GM18873 (cell line): ENCODE measurements around the gene MYO1E.
"Not testable (repeated sequence)": the region's sequence is repeated elsewhere in the genome, so short reads cannot be mapped to it uniquely, and the experiment has no call there.

Source experiments
- ATAC-seq: cut with Tn5 transposase; IDR thresholded peaks from one replicate; pipeline ENCODE4 v1.9.1; 2021; ENCODE audit warnings: mild to moderate bottlenecking, moderate library complexity, moderate number of reproducible peaks; ENCODE audit not compliant: unreplicated experiment, low FRiP score

Gene MYO1E

DNA sequence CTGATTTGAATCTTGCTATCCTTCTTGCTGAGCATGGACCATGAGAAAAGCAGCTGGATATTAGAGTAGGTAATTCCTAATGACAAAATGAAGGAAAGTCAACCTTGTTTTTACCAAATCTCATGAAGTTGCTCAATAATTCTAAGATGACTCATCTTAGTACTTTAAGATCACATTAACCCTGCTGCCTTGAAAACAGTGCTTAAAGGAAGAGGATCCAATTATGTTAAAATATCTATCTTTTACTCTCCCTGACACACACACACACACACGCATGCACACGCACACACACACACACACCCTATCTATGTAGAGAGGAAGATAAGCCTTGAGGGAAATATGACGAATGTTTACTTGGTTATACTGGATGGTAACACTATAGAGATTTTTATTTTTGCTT, 16.0 kb upstream of the MYO1E start:
- no peak for ATAC-seq

DNA sequence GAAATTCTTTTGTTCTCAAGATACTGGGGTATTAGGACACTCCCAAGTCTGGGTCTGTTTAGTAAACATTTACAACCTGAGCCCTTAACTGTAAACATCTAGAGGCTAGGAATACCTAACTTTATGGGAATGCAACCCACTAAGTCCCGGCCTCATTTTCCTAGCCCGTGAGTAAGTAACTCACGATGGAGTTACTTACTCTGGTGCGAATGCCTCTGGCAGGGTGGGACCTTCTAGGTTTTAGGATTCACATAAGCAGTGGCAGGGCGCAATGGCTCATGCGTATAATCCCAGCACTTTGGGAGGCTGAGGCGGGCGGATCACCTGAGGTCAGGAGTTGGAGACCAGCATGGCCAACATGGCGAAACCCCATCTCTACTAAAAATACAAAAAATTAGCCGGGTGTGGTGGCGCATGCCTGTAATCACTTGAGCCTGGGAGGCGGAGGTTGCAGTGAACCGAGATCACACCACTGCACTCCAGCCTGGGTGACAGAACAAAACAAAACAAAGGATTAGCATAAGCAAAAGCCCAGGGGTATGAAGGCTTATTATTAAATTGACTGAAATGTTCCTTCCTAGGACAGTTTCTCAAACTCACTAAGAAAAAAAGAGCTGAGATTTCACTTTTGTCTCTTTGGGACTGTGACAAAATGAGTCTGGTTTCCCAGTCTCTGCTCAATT, 14.7 kb upstream of the MYO1E start:
- ATAC-seq: not testable (repeated sequence)

DNA sequence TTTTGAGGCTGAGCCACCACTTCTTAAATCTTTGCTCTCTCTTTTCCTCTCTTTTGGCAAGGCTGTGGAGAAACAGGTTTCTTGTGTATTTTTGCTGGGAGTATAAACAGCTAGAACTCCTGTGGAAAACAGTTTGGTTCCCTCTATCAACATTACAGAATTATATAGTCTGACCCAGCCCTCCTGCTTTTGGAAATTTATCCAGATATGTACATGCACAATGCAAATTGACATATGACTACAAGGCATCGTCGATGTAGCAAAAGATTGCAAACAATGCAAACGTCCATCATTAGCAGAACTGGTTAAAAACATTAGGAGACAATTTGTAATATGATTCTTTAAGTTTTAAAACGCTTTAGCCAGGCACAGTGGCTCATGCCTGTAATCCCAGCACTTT, 12.5 kb upstream of the MYO1E start:
- no peak for ATAC-seq

DNA sequence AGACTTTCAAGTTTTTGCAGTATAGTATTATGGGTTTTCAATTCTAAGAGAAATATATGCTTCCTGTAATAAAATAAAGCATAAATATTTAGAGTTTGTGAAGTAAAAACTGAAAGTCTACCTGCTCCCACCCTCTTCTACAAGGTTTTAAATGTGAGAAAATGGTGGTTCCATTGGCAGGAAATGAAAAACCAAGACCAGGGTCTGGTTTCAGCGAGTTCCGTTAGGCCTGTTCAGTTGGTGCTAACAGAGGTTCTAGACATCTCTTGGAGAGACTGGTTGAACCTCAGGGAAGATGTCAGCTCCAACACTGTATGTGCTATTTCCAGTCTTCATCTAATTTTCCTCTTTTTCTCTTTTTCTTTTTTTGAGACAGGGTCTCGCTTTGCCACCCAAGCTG, 11.8 kb upstream of the MYO1E start:
- ATAC-seq: no peak

DNA sequence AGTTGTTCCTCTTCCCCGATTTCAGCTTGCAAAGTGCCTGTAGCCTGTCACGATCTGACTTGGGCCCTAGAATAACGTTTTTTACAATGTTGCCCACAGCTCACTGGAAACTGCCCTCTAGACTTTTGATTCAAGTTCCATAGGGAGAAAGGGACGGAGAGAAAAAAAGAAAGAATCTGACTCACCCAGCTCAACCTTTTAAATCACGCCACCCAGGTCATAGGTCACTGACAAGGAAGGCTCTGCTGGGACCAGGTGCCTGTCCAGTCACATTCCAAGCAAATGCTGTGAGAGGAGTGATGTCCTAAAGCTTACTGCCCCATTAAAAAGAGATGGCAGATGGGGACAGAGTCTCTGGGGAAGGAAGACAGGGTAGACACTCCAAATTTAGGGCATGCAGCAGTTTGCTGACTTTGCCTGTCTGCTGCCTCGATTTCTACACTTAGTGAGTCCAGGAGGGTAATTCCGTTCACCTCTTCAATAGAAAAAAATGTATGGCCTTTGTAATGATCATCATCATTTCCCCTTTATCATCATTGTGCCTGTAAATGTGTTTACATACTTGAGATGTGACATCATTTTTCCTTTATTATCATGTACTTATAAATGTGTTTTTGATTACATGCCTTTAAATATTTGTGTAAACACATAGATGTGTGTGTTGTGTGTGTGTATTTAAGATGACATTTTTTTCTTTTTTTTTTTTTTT, 8.4 kb upstream of the MYO1E start:
- ATAC-seq: no peak

DNA sequence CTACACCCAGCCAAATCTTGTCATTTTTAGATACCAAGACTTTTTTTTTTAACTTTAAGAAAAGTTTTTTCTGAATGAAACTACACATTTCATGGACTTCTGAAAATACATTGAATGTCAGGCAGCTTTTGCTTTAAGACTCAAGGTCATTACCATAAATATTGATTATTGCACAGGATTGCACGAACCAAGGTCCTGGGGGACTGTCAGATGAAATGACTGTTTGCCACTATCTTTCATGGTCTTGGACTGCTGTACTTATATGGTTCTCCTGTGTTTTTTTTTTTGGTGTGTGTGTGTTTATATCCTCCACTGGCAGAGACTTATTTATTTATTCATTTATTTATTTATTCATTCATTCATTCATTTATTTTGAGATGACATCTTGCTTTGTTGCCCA, 6.9 kb upstream of the MYO1E start:
- ATAC-seq: no peak

DNA sequence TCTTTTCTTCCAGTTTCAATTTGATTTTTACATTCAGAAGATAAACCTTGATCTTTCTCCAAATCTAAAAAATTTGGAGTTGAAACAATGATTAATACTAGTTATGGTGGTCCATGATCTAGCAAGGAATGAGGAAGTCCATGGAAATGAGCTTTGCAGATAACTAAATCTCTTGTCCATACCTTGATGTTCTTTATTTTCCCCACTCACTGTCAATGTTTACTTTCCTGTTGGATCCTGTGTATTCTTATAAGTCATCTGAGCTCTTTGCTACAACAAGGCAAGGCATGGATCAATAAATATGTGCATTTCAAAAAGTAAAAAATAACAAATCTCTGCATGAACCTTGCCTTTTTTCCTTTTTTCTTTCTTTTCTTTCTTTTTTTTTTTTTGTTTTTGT, 6.2 kb upstream of the MYO1E start:
- no peak for ATAC-seq

DNA sequence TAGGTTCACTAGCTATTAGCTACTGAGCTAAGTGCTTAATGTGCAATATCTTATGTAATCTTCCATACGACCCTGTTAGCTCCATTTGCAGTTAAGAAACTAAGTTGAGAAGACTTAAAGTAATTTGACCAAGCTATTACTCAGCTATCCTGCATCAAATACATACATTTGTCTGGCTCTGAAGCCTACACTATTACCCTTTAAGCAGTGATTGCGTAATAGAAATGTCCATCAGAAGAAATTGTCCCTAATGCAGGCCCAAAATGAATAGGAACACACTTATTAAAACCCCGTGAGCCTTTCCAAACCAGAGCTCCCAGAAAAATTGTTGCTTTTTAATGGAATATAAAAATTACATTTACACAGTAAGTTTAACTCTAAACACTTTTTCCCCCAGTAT, 5.3 kb upstream of the MYO1E start:
- ATAC-seq: no peak

DNA sequence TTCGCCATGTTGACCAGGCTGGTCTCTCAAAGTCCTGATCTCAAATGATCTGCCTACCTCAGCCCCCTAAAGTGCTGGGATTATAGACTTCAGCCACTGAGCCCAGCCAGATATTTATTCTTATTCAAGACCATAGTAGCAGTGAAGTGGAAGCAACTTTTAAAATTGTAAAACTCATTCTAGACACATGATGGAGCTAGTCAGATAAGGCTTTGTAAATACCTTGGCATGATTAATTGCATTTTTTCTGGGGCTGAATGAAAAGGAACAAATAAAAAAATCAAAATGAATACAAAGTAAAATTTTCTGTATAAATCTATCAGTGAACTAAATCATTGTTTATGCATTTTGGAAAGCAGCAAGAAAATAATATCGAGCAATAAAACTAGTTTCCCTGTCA, 4.1 kb upstream of the MYO1E start:
- no peak for ATAC-seq

DNA sequence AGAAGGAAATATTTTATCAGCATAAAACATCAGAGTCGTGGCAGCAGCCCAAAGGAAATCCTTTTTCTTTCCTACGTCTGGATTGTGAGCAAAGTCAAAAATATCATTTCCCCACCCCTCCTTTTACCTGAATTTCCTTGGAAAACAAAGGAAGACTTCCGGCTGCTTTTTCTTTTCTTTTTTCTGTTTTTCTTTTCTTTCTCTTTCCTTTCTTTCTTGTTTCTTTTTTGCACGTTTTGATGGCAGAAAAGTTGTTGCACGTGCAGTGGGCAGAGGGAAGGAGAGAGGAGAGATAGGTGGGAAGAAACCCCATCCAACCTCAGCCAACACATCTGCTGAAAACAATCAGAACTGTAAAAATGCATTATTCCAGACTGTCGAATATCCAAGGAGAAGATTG, 544 bp upstream of the MYO1E start:
- no peak for ATAC-seq

DNA sequence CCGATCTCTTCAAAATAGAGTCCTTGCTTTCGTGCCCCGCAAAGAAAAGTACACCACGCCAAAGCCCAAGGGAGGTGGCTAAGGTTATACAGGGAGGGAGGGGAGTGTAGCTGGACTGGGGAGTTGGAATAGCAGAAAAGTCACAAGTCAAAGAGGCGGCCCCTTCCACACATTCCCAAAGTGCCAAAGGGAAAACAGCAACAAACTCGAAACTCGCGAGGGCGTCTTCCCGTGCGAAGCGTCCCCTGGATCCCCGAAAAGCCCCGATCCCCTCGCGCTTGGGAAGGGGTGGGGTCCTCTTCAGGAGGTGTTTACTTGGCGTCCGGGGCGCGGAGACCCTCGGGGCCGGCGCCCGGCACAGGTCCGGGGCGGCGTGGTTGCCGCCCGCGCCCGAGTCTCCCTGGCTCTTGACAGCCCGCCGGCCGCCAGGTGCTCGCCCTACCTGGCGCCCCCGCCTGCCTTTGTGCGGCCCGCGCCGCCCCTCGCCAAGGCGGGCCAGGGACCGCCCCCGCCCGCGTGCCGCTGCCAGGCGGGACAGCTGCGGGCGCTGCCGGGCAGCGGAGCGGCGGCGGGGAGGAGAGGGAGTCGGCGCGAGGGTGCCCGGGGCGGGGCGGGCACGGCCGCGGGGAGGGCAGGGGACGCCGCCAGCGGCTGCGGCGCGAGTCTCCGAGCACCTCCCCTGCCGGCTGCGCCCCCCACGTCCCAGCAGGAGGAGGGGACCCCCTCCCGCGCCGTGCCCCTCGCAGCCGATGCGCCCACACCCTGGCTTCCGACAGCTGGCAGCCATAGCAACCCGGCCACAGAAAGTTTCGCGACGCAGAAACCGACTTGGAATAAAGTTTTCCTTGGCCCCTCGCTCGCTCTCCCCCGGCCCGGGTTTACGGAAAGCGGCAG, 966 bp downstream of the MYO1E start:
- no peak for ATAC-seq

DNA sequence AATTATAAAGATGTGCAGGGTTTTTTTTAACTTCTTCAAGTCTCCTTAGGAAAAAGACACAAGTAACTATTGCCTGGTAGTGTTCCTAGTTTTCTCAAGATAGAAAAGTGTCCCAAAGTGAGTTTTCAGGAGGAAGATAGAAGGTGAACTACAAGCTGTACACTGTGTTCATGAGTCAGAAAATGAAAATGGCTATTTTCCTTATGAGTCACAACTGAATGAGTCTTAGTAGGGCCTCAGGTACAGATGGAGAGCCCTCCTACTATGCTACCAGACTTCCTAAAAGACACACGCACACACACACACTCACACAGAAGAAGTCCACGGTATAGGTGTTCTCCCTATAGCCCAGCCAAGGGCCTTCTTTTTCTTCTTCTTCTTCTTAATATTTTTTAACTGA, 3.1 kb downstream of the MYO1E start:
- no peak for ATAC-seq

DNA sequence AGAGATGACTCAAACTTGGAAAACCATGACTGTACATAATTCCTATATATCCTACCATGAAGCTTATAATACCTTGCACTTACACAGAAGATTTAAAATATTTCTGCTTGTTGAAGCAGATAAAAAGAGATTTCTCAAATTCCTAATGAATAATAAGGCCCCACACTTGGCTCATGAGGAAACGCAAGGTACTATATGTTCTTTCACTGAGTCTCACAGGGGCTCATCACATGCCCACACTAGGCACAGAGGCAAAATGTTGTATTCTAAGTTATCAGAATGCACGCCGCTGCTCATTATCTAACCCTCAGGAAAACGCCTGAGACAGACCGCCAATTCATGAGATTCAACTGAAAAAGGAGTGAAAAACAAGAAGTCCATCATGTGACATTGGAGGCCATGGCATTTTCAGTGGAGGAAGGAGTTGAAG, 5.6 kb downstream of the MYO1E start:
- ATAC-seq: no peak

DNA sequence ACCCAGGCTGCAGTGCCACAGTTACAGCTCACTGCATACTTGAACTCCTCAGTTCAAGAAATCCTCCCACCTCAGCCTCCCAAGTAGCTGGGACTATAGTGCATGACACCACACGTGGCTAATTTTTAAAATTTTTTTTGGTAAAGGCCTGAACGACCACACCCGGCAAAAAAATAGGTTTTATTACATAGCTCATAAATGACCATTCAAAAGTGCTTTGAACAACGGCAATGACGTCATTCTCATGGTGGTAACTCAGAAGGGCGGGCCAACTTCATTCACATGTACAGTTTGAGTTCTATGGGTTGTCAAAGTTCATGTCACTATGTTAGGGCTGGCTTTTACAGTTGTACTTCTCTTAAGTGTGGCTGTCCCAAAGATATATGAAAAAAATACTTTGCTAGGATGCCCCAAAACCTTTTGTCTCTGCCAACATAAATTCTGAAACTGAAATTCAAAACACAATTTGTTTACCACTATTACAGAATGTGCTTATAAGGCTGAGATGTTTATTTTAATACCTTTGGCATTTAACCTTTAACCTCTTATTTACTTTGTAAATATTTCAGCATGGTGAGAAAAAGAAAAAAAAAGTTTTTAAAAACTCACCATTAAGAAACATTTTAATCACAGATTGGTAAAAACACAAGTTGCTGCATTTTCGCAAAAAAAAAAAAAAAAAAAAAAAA, 6.2 kb downstream of the MYO1E start:
- no peak for ATAC-seq

DNA sequence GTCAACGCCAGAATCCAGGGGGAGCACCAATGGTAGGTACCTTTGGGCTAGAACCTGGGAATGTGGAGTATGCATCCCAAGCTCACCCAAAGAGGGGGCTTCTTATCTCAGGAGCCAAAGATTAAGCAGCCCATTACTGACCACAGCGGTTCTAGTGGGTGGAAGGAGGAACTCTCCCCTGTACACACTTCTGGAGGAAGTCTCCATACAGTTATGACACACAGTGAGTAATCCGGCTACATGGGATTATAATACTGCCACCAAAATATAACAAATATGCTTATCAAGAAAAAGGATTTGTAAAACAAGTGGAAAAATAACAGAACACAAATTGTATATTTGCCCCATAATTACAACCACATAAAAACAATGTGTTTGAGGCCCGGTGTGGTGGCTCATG, 8.4 kb downstream of the MYO1E start:
- ATAC-seq: no peak

DNA sequence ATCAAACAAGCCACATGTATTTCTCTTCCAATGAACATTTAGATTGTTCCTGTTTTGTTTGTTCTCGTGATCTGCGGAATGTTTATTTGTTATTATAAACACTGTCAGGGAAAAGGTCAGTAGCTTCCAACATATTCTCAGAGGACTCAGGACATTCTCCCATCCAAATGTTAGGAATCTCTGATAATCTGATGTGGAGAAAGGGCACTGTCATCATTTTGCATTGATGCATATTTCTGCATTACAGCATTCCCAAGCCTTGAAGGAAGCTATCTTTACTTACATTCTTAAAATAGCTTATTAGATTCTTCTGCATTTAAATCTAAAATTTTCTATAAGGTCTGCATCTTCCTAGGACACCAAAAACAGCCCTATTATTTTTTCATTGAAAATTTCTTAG, 10.3 kb downstream of the MYO1E start:
- no peak for ATAC-seq

DNA sequence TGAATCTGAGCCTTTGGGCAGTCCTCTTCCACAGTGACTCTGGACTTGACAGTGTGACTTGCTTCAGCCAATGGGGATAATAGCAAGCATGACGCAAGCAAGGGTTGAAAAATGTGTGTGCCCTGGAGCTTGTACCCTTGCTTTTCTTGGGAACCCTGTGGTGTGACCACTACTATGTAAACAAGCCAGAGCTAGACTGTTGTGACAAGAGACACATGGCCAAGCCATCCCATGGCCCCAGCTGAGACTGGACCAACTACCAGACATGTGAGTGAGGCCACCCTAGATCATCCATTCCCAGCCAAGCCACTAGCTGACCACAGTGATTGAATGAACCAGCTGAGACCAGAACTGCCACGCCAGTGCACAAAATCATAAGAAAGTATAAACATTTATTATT, 11.8 kb downstream of the MYO1E start:
- no peak for ATAC-seq

DNA sequence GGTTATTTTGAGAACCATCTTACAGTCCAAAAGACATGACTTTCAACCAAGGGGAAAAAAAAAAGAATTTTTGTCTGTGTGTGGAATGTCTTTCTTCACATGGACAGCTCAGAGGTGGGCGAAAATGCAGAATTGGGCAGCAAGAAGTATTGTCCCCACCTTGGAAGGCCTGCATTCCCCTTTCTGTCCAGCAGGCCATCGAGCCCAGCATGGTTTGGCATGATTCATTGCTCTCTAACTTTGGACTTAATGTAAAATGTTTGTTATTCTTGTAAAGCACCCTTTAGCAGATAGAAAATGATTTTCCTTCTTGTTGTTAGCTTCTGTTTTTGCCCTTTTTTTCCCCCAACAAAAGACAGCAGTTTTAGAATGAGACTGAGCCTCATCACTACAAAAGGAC, 12.4 kb downstream of the MYO1E start:
- ATAC-seq: no peak

DNA sequence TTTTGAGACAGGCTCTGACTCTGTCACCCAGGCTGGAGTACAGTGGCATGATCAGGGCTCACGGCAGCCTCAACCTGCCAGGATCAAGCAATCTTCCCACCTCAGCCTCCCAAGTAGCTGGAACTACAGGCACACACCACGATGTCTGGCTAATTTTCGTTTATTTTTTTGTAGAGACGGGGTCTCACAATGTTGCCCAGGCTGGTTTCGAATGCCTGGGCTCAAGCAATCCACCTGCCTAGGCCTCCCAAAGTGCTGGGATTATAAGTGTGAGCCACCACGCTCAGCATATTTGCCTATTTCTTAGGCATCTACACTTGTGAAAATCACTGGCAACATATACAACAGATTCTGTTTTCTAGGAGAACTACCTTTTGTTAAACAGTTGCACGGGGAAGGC, 16.9 kb downstream of the MYO1E start:
- no peak for ATAC-seq

DNA sequence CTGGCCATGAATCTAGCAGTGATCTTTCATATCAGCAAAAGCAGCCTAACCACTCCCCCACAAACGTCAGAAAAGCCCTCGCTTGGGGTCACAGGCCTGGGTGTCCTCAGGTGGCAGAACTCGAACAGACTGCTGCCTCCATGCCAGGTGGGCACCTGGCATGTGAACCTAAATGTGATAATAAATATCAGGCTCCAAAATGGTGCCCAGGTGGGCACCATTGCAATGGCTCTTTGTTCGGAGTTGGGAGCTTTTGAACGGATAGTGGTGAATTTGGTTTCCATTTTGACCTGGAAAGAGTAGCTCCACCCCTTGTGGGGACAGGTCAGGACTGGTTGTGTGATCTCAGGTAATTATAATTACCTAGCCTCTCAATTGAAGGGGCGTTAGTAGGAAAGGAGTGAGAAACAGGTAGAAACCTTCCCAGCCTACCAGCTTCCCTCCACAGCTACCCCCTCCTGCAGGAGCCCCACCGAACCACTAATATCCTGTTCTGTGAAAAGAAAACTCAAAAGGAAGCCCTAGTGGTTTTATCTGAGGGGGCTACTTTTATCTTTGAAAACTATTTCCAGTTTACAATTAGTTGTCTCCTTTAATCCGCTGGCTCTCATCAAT, 18.1 kb downstream of the MYO1E start:
- no peak for ATAC-seq
